ENCODE data around the gene BORCS6.
"Not testable (repeated sequence)": the region's sequence is repeated elsewhere in the genome, so short reads cannot be mapped to it uniquely, and the experiment has no call there.

Gene BORCS6

DNA sequence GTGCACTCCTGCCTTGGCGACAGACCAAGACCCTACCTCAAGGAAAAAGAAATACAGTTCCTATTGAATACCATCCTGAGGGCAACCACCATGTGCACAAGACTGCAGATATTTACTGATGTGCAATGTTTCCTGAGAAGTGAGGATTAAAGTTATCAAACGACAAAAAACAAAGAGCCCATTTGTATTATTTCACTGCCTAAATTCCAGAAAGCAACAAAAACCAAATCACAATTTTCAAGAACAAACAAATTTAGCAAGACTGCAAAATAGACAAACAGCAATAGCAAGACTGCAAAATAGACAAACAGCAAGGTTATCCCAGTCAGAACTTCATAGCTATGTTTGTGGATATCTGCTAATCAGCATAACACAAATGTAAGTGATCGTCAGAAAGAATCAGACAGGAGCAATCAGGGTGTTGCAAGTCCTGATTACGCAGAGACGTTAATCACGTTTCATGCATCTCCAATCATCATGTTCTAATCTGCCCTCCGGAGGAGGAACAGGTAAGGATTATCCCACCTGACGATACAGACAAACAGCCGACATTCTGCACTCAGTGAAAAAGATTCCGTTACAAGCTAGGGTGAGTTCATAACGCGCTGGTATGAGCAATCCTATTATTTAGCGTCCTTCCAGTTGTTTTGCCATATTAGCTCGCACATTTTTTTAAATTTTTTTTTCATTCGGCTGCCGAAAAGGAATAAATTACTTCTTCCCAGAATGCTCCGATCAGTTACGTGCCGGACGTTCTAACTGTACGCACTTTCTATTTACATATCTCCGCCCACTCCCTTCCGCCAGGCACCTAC, 16.7 kb downstream of the BORCS6 start:
- peak; percentile 87 for DNase-seq

DNA sequence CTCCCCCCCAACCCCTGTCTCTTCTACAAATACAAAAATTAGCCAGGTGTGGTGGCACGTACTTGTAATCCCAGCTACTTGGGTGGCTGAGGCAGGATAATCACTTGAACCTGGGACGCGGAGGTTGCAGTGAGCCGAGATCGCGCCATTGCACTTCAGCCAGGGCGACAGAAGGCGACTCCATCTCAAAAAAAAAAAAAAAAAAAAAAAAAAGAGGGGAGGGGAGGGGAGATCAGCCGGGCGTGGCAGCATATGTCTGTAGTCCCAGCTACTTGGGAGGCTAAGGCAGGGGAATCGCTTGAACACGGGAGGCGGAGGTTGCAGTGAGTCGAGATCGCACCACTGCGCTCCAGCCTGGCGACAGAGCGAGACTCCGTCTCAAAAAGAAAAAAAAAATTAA, 19.8 kb downstream of the BORCS6 start:
- DNase-seq, result not testable (repeated sequence)

DNA sequence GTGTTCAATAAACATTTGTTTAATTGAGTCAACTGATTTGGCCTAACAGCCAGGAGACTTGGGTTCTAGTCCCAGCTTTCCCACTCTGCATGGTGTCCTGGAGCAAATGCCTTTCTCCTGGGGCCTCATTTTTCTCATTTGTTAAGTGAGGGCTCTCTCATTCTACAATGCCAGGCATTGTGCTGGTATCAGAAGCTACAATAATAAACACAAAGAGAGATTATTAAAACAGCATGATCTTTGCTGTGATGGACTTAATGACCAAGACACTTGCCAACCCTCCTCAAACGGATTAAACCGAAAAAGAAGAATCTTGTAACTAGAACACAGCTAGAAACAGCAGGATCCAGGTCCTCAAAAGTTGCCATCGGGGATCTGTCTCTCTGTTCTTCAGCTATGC, 22.5 kb downstream of the BORCS6 start:
- no peak for DNase-seq

DNA sequence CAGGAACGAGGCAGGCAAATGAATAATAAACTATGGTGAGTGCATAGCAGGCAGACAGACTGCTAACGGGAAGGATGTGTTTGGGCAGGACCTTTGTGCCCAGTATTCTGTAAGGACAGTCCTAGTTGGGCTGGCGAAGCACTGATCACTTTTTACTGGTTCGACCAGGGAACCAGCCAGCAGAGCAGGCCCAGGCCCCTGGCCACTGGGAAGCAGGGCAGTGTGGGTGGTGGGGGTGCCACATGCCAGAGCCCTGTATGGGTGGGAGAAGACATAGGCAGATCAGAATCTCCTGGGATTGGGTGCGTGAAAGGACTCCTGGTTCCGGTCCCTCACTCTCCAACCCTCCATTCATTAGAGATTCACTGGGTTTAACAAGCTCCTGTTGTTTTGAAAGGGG, 23.2 kb downstream of the BORCS6 start:
- no peak for DNase-seq

- no peak for DNase-seq
These were observed 25.2 kb downstream of the BORCS6 start for GRCh38 chr17:8164815-8165131.

- peak; percentile 80 for DNase-seq
These were observed 25.8 kb downstream of the BORCS6 start for GRCh38 chr17:8163978-8164814.

GRCh38 chr17:8162997-8163977, 26.7 kb downstream of the BORCS6 start:
- no peak for DNase-seq

DNA sequence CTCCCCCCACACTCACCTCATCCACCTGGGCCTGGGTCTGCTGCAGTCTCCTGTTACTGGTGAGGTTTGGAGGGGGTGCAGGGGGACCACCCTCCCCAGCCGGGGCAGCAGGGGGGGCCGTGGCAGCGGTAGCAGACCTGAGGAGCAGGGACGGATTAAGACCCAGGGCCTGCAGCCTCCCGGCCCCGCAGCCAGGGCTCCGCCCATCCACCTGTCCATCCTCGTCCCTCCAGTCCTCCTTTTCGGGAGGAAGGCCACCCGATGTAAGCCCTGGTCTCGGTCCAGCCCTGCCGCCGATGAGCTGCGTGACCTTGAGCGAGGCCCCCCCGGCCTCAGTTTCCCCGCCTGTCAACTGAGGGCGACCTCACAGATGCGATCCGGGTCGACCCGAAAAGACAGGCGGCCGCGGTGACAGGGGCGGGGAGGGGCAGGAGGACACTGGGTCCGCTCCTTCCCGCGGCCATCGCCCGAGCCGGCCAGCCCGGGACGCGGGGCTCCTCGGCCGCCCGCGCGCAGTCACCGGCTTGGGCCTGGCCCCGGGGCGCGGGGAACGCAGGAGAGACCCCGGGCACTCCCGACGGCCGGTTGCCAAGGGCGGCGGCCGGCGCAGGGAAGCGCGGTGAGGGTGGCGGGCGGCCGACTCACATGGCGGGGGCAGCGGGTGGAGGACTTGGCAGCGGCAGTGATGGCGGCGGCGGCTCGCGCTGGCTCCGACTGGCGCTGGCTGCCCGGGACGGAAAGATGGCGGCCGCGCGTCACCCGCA, 27.6 kb downstream of the BORCS6 start, which contains the start of gene VAMP2:
VAMP2 (minus strand) TSS at position 716 of the 764 bp plus-strand sequence; CDS start at position 647, 69 bp downstream.
- peak; percentile 83 for DNase-seq

GRCh38 chr17:8161289-8162232, 28.4 kb downstream of the BORCS6 start:
- no peak for DNase-seq

DNA sequence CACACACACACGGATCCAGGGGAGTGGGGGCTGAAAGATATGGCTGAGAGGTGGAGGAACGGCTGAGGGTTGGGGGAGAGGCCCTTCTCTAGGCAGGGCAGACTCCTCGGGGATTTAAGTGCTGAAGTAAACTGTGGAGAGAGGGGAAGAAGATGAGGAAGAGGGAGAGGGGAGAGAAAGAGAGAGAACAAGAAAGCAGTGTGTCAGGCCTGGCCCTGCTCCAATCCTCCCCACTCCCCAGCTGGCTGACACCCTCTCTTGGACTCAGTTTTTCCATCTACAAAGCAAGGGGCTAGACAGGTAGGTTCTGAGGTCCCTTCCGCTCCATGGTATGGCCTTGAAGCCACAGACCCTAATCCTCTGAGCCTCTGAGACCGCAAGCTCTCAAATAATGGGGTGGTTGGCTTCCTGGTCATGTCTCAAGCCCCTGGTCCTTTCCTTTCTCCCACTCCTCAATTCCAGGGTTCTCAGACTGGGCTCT, 29.2 kb downstream of the BORCS6 start:
- DNase-seq, result no peak

GRCh38 chr17:8160224-8160577, 29.8 kb downstream of the BORCS6 start:
- DNase-seq, result no peak

DNA sequence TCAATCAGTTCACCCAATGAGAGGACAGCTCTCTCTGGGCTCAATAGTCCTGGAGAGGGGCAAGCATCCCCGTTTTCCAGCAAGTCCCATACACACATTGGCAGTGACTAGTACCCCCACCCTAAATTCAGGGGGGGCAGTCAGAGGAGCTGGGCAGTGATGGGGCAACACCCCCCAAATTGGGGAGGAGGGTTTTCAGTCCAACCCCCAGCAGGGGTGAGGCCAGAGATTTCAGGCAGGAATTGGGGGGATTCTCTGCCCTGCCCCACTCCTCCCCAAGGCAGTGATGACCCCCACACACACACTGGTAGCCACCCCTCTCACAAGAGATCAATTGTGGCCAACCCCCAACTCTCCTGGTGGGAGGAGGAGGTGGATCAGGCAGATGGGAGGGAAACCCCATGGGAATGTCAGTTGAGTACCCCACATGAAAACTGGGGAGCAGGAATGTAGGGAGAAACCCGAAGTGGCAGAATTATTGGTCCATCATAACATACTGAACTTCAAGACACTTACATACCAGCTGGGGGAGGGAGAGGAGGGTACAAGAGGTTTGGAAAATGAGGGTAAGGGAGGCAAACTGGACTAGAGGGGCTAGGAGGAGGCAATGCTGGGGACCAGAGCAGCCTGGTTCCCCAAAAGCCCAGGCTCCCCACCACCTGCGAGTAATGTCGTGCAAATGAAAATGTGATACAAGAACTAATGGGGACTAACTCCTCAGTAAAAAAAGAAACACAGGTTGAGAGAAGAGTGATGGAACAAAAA, 30.3 kb downstream of the BORCS6 start:
- no peak for DNase-seq

- no peak for DNase-seq
These were observed 31.0 kb downstream of the BORCS6 start for GRCh38 chr17:8159032-8159400.

- peak; percentile 91 for DNase-seq
These were observed 31.5 kb downstream of the BORCS6 start for GRCh38 chr17:8158267-8159031.

- peak; percentile 100 for DNase-seq
These were observed 33.6 kb downstream of the BORCS6 start for GRCh38 chr17:8156246-8156992.

DNA sequence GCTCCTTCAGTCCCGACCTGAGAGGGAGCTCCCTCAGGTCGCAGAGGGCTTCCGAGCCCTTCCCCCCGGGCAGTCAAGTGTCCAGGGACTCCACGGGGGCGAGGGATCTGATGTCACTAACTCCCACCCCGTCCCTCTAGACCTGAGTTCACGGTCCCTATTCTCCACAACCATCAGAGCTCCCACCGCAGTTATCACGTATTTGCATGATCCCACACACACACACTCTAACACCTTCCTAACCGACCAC, 34.1 kb downstream of the BORCS6 start:
- no peak for DNase-seq

- DNase-seq, result no peak
These were observed 34.6 kb downstream of the BORCS6 start for GRCh38 chr17:8155231-8155995.

DNA sequence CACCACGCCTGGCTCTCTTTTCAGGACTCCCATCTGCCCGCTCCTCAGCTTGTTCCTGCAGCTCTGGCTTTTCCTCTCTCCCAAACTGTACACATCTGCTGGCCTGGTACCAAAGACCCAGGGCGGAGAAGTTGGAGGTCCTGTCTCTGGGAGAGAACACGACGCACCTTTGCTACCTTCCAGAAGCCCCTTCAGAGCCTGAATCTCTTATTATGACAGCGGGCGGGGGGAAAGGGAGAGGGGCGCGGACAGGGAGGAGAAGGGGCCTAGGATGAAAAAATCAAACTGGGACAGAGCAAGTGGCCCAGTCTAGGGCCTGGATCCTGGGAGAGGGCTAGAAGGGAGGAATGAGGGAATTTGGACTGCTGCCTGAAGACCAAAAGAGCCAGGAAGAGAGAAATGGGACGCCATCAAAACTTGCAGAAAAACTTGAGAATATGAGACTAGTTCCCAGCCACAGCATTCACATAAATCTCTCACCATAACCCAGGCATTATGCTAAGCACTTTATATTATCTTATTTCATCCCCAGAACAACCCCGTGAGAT, 35.3 kb downstream of the BORCS6 start:
- DNase-seq, result no peak
